Measurements from ENCODE around the gene MBNL2. TPM values are rescaled to one million over a fixed set of nuclear protein-coding genes. Genes with fewer than 3 reads are reported as not detected.

The MBNL2 gene
- total RNA-seq, 1 experiment from 2014 or later: 17.8 TPM

DNA sequence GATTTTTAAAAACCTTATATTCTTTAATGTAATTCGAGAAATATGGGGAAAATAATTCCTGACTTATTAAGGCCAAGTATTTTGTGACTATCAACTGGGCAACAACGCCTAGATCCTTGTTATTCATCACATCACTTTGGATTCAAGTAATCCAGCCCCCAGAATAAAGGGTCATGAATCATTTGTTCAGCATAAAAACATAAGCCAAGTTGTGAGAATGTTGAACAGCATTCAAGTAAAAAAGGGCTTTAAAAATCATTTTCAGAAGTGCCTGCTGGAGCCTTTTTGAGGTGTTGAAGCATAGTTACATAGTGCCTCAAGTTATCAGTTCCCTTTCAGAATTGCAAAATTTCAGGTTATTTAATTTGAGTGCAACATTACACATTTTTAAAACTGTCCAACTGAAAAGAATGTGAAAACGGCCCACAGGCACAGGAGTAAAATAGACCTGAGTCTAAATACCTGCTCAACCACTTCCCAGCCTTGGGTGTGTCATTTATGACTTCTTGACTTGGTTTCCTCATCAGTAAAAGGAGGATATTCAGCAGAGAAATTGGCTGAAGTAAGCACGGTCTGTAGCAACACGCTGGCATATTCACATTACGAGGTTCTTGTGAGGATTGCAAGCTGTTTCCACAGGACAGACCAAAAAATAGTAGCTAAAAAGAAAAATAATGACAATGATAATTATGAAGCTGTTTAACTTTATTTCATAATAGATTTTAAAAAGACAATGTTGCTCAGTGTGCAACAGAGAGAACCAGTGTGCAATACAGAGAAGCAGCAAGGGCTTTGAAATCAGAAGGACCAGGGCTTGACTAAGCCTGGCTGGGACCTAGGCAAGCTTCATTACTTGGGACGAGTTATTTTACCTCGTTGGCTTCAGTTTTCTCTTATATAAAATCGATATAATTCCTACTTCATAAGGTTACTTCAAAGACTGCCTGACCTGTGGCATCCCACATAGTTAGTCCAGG, 56.6 kb downstream of the MBNL2 start:
- Histone ChIP-seq H3K4me3 (ENCODE audit: low read length) (no peak overlapping the region), H4K20me1 (ENCODE audit: low read length) (no peaks in the 10 kb centered on the region), H3K79me2 (ENCODE audit: low read length) (peaks cover 31% of the 10 kb centered on the region), H3K27me3 (ENCODE audit: low read length) (no peaks in the 10 kb centered on the region), H3K4me2 (ENCODE audit: low read length) (peak overlapping the region; percentile 18; the same call in 1 of the 2 replicates), H3K9ac (ENCODE audit: low read length) (no peak overlapping the region), H3K36me3 (ENCODE audit: low read depth, low read length) (0 out of 2 replicates have a peak, but pooled peaks cover 3% of the 10 kb centered on the region), H3K9me2 (replicated peaks; ENCODE audit: low read length) (no peaks in the 10 kb centered on the region), H2AFZ (ENCODE audit: low read length) (no peak overlapping the region), H3K9me3 (ENCODE audit: low read length) (no peaks in the 10 kb centered on the region), H3F3A (ENCODE audit: low read length, unreplicated experiment) (no peaks in the 10 kb centered on the region), H3K4me1 (ENCODE audit: insufficient read depth, low read length) (peaks cover 52% of the 10 kb centered on the region), H3K27ac (ENCODE audit: low read length) (no peak overlapping the region)
- no peak for ATAC-seq
- intact Hi-C loops (cut with micrococcal nuclease): no loop called here
- BruUV-seq (replicated peaks): no TSS peak
- ChIA-PET POLR2A (ENCODE audit: unreplicated experiment) (no interaction called here), CTCF (no interaction called here)
- TF ChIP-seq EZH2 (IDR thresholded peaks at IDR 0.05; ENCODE audit: low read length, unreplicated experiment): no peak
- no peak for TF ChIP-seq EZH2phosphoT487 (IDR thresholded peaks at IDR 0.05; ENCODE audit: borderline replicate concordance, low read length)
- TF ChIP-seq, protein P1, sequence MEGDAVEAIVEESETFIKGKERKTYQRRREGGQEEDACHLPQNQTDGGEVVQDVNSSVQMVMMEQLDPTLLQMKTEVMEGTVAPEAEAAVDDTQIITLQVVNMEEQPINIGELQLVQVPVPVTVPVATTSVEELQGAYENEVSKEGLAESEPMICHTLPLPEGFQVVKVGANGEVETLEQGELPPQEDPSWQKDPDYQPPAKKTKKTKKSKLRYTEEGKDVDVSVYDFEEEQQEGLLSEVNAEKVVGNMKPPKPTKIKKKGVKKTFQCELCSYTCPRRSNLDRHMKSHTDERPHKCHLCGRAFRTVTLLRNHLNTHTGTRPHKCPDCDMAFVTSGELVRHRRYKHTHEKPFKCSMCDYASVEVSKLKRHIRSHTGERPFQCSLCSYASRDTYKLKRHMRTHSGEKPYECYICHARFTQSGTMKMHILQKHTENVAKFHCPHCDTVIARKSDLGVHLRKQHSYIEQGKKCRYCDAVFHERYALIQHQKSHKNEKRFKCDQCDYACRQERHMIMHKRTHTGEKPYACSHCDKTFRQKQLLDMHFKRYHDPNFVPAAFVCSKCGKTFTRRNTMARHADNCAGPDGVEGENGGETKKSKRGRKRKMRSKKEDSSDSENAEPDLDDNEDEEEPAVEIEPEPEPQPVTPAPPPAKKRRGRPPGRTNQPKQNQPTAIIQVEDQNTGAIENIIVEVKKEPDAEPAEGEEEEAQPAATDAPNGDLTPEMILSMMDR (conservative IDR thresholded peaks at IDR 0.05; ENCODE audit: low read depth, low read length): no peak
- DNase-seq: no peak

DNA sequence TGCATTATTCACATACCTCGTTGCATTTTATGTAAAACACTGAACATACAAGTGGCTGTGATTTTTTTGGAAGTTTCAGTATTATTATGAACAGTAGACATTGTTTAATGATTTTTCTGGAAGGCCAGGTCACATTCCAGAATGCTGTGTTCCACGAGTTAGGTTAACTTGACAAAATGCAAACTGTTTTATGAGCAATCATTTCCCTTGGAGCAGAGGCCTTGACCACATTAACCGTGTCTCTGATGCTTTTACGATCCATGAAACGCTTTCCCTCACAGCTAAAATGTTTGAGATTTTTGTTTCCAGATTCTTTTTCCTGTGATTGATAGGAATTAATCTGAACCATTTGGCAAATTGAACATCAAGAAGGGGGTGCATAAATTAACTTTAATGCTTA, 57.8 kb downstream of the MBNL2 start:
- Histone ChIP-seq H3K4me2 (ENCODE audit: low read length) (no peak overlapping the region), H3K9me3 (ENCODE audit: low read length) (no peaks in the 10 kb centered on the region), H4K20me1 (ENCODE audit: low read length) (no peaks in the 10 kb centered on the region), H3K27me3 (ENCODE audit: low read length) (no peaks in the 10 kb centered on the region), H3K27ac (ENCODE audit: low read length) (0 out of 2 replicates have a peak overlapping the region, but pooled peaks have one; percentile 5), H3K79me2 (ENCODE audit: low read length) (peaks cover 31% of the 10 kb centered on the region), H3K36me3 (ENCODE audit: low read depth, low read length) (0 out of 2 replicates have a peak, but pooled peaks cover 3% of the 10 kb centered on the region), H3K4me1 (ENCODE audit: insufficient read depth, low read length) (peaks cover 41% of the 10 kb centered on the region), H3K4me3 (ENCODE audit: low read length) (no peak overlapping the region), H3K9ac (ENCODE audit: low read length) (no peak overlapping the region), H3F3A (ENCODE audit: low read length, unreplicated experiment) (no peaks in the 10 kb centered on the region), H2AFZ (ENCODE audit: low read length) (no peak overlapping the region), H3K9me2 (replicated peaks; ENCODE audit: low read length) (no peaks in the 10 kb centered on the region)
- CTCF ChIA-PET: no interaction called here
- no TSS peak for BruUV-seq (replicated peaks)
- peak; percentile 49 for ATAC-seq
- peak; percentile 51 for DNase-seq
- intact Hi-C loops (cut with micrococcal nuclease): no loop called here
- TF ChIP-seq, protein P1 (conservative IDR thresholded peaks at IDR 0.05; ENCODE audit: low read depth, low read length): no peak
- TF ChIP-seq EZH2phosphoT487 (IDR thresholded peaks at IDR 0.05; ENCODE audit: borderline replicate concordance, low read length) (no peak), EZH2 (IDR thresholded peaks at IDR 0.05; ENCODE audit: low read length, unreplicated experiment) (no peak)
- POLR2A ChIA-PET (ENCODE audit: unreplicated experiment): no interaction called here

DNA sequence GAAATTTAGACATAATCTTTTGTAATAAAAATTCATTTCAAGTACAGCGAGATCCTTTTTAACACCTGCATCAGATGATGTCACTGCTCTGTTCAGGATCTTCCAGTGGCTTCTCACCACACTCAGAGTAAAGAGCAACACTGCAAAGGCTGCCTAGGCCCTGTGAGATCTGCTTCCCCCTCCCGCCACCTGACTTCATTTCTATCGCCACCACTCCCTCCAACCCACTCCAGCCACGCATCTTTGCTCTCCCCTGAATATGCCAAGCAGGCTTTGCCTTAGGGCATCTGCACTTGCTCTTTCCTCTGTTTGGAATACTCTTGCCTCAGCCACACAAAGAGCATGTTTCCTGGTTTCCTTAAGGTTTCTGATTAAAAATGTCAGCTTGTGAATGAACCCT, 58.3 kb downstream of the MBNL2 start:
- intact Hi-C loops (cut with micrococcal nuclease): no loop called here
- CTCF ChIA-PET: no interaction called here

More for the DNA sequence above, 58.3 kb downstream of the MBNL2 start:
- H3K79me2 ChIP-seq (ENCODE audit: low read length): peaks cover 30% of the 10 kb centered on the region
- POLR2A ChIA-PET (ENCODE audit: unreplicated experiment): no interaction called here
- TF ChIP-seq EZH2phosphoT487 (IDR thresholded peaks at IDR 0.05; ENCODE audit: borderline replicate concordance, low read length) (no peak), EZH2 (IDR thresholded peaks at IDR 0.05; ENCODE audit: low read length, unreplicated experiment) (no peak)
- TF ChIP-seq, protein P1 (conservative IDR thresholded peaks at IDR 0.05; ENCODE audit: low read depth, low read length): no peak
- 0 out of 2 replicates have a peak overlapping the region, but pooled peaks have one; percentile 5 for H3K27ac ChIP-seq (ENCODE audit: low read length)
- no TSS peak for BruUV-seq (replicated peaks)
- H3K9me2 ChIP-seq (replicated peaks; ENCODE audit: low read length): no peaks in the 10 kb centered on the region
- DNase-seq (no peak), ATAC-seq (no peak; the same call in 1 of the 2 replicates)
- no peak overlapping the region for H2AFZ ChIP-seq (ENCODE audit: low read length)
- H3K4me1 ChIP-seq (ENCODE audit: insufficient read depth, low read length): peaks cover 35% of the 10 kb centered on the region
- H3K27me3 ChIP-seq (ENCODE audit: low read length): no peaks in the 10 kb centered on the region
- 0 out of 2 replicates have a peak, but pooled peaks cover 3% of the 10 kb centered on the region for H3K36me3 ChIP-seq (ENCODE audit: low read depth, low read length)
- H3K4me2 ChIP-seq (ENCODE audit: low read length): no peak overlapping the region
- no peak overlapping the region for H3K9ac ChIP-seq (ENCODE audit: low read length)
- no peaks in the 10 kb centered on the region for H3K9me3 ChIP-seq (ENCODE audit: low read length)
- no peaks in the 10 kb centered on the region for H4K20me1 ChIP-seq (ENCODE audit: low read length)
- no peaks in the 10 kb centered on the region for H3F3A ChIP-seq (ENCODE audit: low read length, unreplicated experiment)
- H3K4me3 ChIP-seq (ENCODE audit: low read length): no peak overlapping the region

All from PC-3 (cell line).